OCI-LY7 (cell line): ENCODE measurements around the gene MBIP. TPM values are rescaled to one million over a fixed set of nuclear protein-coding genes. Genes with fewer than 3 reads are reported as not detected.
"Not testable (repeated sequence)": the region's sequence is repeated elsewhere in the genome, so short reads cannot be mapped to it uniquely, and the experiment has no call there.

Experiments used
- BruUV-seq: library from RNA; stranded (reverse); fragments of 400-500 nt; replicated peaks from 2 replicates; lab custom pipeline; 2021; lab: Mats Ljungman, UMichigan
- CTCF ChIA-PET: fragments of 300-600 bp; sonication (Branson Sonifier 250); formaldehyde crosslinking; loops from one replicate; lab custom pipeline; 2022; ENCODE audit warnings: antibody characterized with exemption; ENCODE audit not compliant: unreplicated experiment; lab: Charles Lee
- POLR2A ChIA-PET: fragments of 300-600 bp; sonication (Branson Sonifier 250); formaldehyde crosslinking; loops from one replicate; lab custom pipeline; 2022; ENCODE audit warnings: antibody characterized with exemption; lab: Charles Lee
- DNase-seq: peaks from one replicate; pipeline ENCODE4 v3.0.0-alpha.2; 2015; ENCODE audit warnings: low spot score
- H2AFZ ChIP-seq: fragments of 200-600 bp; sonication (generic), shearing (Covaris generic); 2 replicates; pipeline ENCODE4 v1.6.1; 2014; ENCODE audit warnings: mild to moderate bottlenecking, antibody characterized with exemption, low read length, moderate library complexity
- H3K27ac ChIP-seq: fragments of 200-600 bp; sonication (generic); 2 replicates; pipeline ENCODE4 v1.5.1; 2014; ENCODE audit warnings: mixed run types, low read depth, mild to moderate bottlenecking, moderate library complexity, low read length, inconsistent platforms; ENCODE audit not compliant: poor library complexity, severe bottlenecking
- H3K36me3 ChIP-seq: fragments of 200-600 bp; sonication (generic); 2 replicates; pipeline ENCODE4 v1.6.1; 2014; ENCODE audit warnings: mild to moderate bottlenecking, antibody characterized with exemption, low read length, moderate library complexity, mixed read lengths; ENCODE audit not compliant: insufficient read depth
- H3K4me1 ChIP-seq: fragments of 200-600 bp; sonication (generic); 2 replicates; pipeline ENCODE4 v1.5.1; 2014; ENCODE audit warnings: mild to moderate bottlenecking, low read length; ENCODE audit not compliant: insufficient read depth, poor library complexity, severe bottlenecking
- H3K4me2 ChIP-seq: fragments of 200-600 bp; sonication (generic); 2 replicates; pipeline ENCODE4 v1.6.1; 2014; ENCODE audit warnings: mild to moderate bottlenecking, low read length
- H3K4me3 ChIP-seq: fragments of 200-600 bp; sonication (generic); 2 replicates; pipeline ENCODE4 v1.5.1; 2014; ENCODE audit warnings: mild to moderate bottlenecking, low read depth, low read length; ENCODE audit not compliant: poor library complexity, severe bottlenecking
- H3K79me2 ChIP-seq: fragments of 200-600 bp; sonication (generic); 2 replicates; pipeline ENCODE4 v1.6.1; 2016; ENCODE audit warnings: low read depth, mild to moderate bottlenecking, low read length, moderate library complexity, mixed read lengths; ENCODE audit not compliant: insufficient read depth
- H3K9me2 ChIP-seq: fragments of 200-600 bp; sonication (generic); 2 replicates; pipeline ENCODE4 v1.6.1; 2016; ENCODE audit warnings: mild to moderate bottlenecking, low read length, mixed read lengths; ENCODE audit not compliant: insufficient read depth
- H3K9me3 ChIP-seq: fragments of 200-600 bp; sonication (generic); 2 replicates; pipeline ENCODE4 v1.6.1; 2014; ENCODE audit warnings: mild to moderate bottlenecking, mixed run types, low read length, mixed read lengths
- H4K20me1 ChIP-seq: fragments of 200-600 bp; sonication (generic); 2 replicates; pipeline ENCODE4 v1.6.1; 2014; ENCODE audit warnings: mild to moderate bottlenecking, antibody characterized with exemption, low read length, moderate library complexity, mixed read lengths; ENCODE audit not compliant: insufficient read depth
- EZH2phosphoT487 ChIP-seq: fragments of 200-600 bp; sonication (generic); IDR thresholded peaks from 2 replicates; pipeline ENCODE4 v1.6.1; 2018; ENCODE audit warnings: low read depth, borderline replicate concordance, mild to moderate bottlenecking, mixed run types, antibody characterized with exemption, low read length, moderate library complexity, mixed read lengths
- intact Hi-C: fragments of 100-400 bp; cut with micrococcal nuclease; formaldehyde crosslinking; loops from one replicate; pipeline ENCODE4 v1.10.0; 2022; ENCODE audit not compliant: unreplicated experiment
- total RNA-seq, 2 experiments: library from RNA; depleted of rRNA in 1 of 2; stranded (reverse); fragments of >200 nt in 1 of 2; shearing (Covaris generic) in 1 of 2; gene quantifications; 2 replicates each; pipeline ENCODE4 v1.2.3, GENCODE V29; 2014 to 2022
- TF ChIP-seq, protein P1 (sequence below): fragments of 200-600 bp; sonication (generic); conservative IDR thresholded peaks from 2 replicates; pipeline ENCODE4 v1.5.1; 2014; ENCODE audit warnings: mild to moderate bottlenecking, antibody characterized with exemption, low read length, moderate library complexity, mixed read lengths

Gene MBIP
- total RNA-seq, 2 experiments from 2014 or later = 8.8 to 28.1 TPM

DNA sequence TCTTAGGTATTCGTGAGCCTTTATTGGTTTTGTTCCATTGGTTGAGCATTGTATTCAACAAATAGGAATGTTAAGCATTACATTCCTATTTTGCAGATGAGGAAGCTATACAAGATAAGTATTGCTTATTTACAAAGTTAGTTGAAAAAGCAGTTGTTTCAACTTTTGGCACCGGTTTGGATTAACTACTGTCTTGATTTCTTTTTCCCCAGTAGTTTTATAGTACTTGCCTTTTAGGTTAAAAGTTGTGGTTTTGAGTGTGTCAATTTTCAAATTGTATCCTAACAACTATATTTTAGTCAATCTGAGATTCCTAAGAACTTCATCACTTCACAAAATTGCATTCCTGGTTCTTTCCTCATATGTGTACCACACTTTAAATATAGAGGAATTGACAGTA is 23.8 kb upstream of the MBIP start:
- intact Hi-C loops = no loop called here
- CTCF ChIA-PET = no interaction called here
- Histone ChIP-seq H3K9me2 (no peaks in the 10 kb centered on the region), H3K79me2 (no peaks in the 10 kb centered on the region), H3K4me2 (no peak overlapping the region), H3K4me3 (no peak overlapping the region), H3K9me3 (no peaks in the 10 kb centered on the region), H3K36me3 (no peaks in the 10 kb centered on the region), H3K27ac (no peak overlapping the region), H2AFZ (no peak overlapping the region), H3K4me1 (no peaks in the 10 kb centered on the region), H4K20me1 (no peaks in the 10 kb centered on the region)
- no peak for TF ChIP-seq EZH2phosphoT487
- TF ChIP-seq, protein P1, sequence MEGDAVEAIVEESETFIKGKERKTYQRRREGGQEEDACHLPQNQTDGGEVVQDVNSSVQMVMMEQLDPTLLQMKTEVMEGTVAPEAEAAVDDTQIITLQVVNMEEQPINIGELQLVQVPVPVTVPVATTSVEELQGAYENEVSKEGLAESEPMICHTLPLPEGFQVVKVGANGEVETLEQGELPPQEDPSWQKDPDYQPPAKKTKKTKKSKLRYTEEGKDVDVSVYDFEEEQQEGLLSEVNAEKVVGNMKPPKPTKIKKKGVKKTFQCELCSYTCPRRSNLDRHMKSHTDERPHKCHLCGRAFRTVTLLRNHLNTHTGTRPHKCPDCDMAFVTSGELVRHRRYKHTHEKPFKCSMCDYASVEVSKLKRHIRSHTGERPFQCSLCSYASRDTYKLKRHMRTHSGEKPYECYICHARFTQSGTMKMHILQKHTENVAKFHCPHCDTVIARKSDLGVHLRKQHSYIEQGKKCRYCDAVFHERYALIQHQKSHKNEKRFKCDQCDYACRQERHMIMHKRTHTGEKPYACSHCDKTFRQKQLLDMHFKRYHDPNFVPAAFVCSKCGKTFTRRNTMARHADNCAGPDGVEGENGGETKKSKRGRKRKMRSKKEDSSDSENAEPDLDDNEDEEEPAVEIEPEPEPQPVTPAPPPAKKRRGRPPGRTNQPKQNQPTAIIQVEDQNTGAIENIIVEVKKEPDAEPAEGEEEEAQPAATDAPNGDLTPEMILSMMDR = no peak
- no TSS peak for BruUV-seq
- DNase-seq = no peak
- POLR2A ChIA-PET = no interaction called here

DNA sequence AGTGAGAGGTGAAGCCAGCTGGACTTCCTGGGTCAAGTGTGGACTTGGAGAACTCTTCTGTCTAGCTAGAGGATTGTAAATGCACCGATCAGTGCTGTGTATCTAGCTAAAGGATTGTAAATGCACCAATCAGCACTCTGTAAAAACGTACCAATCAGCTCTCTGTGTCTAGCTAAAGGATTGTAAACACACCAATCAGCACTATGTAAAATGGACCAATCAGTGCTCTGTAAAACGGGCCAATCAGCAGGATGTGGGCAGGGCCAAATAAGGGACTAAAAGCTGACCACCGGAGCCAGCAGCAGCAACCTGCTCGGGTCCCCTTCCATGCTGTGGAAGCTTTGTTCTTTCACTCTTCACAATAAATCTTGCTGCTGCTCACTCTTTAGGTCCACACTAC is 21.4 kb upstream of the MBIP start:
- H2AFZ ChIP-seq, H3K4me3 ChIP-seq, DNase-seq, CTCF ChIA-PET, H3K36me3 ChIP-seq, H3K4me1 ChIP-seq, intact Hi-C loops, H3K79me2 ChIP-seq, H3K9me3 ChIP-seq, H4K20me1 ChIP-seq, POLR2A ChIA-PET, H3K27ac ChIP-seq, H3K4me2 ChIP-seq, BruUV-seq, H3K9me2 ChIP-seq: not testable (repeated sequence)

DNA sequence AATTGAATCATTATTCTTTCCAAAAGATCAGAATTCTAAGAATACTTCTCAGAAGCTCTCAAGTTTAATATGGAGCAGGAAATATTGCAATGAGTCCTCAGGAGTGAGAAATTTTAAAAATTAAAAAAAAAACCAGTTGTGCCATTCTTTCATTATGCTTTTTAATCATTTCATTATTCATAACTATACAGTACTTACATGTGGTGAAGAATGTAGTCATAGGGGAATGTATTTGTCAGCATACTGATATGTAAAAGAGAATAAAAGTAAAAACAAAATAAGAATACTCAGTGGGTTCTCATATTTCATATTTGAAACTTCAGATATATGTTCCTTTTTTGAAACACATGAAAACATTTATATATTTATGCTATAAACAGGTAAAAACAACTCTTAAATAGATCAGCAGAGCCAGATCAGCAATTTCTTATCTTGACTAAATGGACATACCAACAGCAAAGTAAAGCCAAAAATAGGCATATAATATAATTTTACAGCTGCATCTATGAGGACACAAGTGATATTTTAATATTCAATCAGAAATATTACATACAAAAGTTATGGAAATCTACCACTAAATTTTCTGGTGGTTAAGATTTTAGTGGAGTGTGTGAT is 19.9 kb upstream of the MBIP start:
- no peak overlapping the region for H3K27ac ChIP-seq
- intact Hi-C loops = no loop called here
- no peaks in the 10 kb centered on the region for H3K9me2 ChIP-seq
- no peak for DNase-seq
- POLR2A ChIA-PET = no interaction called here
- no peaks in the 10 kb centered on the region for H3K36me3 ChIP-seq
- no peaks in the 10 kb centered on the region for H3K9me3 ChIP-seq
- BruUV-seq = no TSS peak
- no peak overlapping the region for H3K4me3 ChIP-seq
- no peaks in the 10 kb centered on the region for H4K20me1 ChIP-seq
- TF ChIP-seq EZH2phosphoT487 = no peak
- TF ChIP-seq, protein P1 = no peak
- no peak overlapping the region for H3K4me2 ChIP-seq
- CTCF ChIA-PET = no interaction called here
- H2AFZ ChIP-seq = no peak overlapping the region
- no peaks in the 10 kb centered on the region for H3K4me1 ChIP-seq
- H3K79me2 ChIP-seq = no peaks in the 10 kb centered on the region
